HG02571 (cell line): ENCODE measurements around the gene NUDT14.

ENCODE experiments used
- ATAC-seq: cut with Tn5 transposase; IDR thresholded peaks from one replicate; pipeline ENCODE4 v1.9.1; 2021; ENCODE audit warnings: mild to moderate bottlenecking, moderate library complexity; ENCODE audit not compliant: unreplicated experiment

Gene NUDT14

GRCh38 chr14:105147671-105148603 is 33.2 kb downstream of the NUDT14 start:
- ATAC-seq: no peak

- ATAC-seq: no peak
Observed at GRCh38 chr14:105146976-105147635, 34.0 kb downstream of the NUDT14 start.

- ATAC-seq: no peak
Observed at GRCh38 chr14:105146181-105146975, 34.7 kb downstream of the NUDT14 start.

GRCh38 chr14:105145381-105146180 is 35.5 kb downstream of the NUDT14 start:
- no peak for ATAC-seq

- no peak for ATAC-seq
Observed at GRCh38 chr14:105144666-105145380, 36.3 kb downstream of the NUDT14 start.

GRCh38 chr14:105144026-105144665 is 37.0 kb downstream of the NUDT14 start:
- ATAC-seq: no peak

GRCh38 chr14:105143451-105144025 is 37.6 kb downstream of the NUDT14 start:
- no peak for ATAC-seq

- no peak for ATAC-seq
Observed at GRCh38 chr14:105142651-105143450, 38.3 kb downstream of the NUDT14 start.

- ATAC-seq: no peak
Observed at GRCh38 chr14:105141486-105142281, 39.4 kb downstream of the NUDT14 start.

GRCh38 chr14:105141026-105141425 is 40.1 kb downstream of the NUDT14 start:
- no peak for ATAC-seq

- no peak for ATAC-seq
Observed at GRCh38 chr14:105140581-105140980, 40.5 kb downstream of the NUDT14 start.

- no peak for ATAC-seq
Observed at GRCh38 chr14:105139831-105140239, 41.3 kb downstream of the NUDT14 start.

- ATAC-seq: no peak
Observed at GRCh38 chr14:105139212-105139825, 41.8 kb downstream of the NUDT14 start.

- ATAC-seq: no peak
Observed at GRCh38 chr14:105138551-105139111, 42.5 kb downstream of the NUDT14 start.

- no peak for ATAC-seq
Observed at GRCh38 chr14:105138021-105138541, 43.0 kb downstream of the NUDT14 start.

- no peak for ATAC-seq
Observed at GRCh38 chr14:105137481-105138020, 43.6 kb downstream of the NUDT14 start.
